WERI-Rb-1 (cell line): ENCODE results near the gene PON2.

Experiments
- DNase-seq: peaks from one replicate; pipeline ENCODE4 v3.0.0-alpha.2; 2020
- H3K27ac ChIP-seq: fragments of 250-450 bp; sonication (Bioruptor Pico); 2 replicates; pipeline ENCODE4 v1.5.1; 2020; ENCODE audit warnings: mild to moderate bottlenecking, moderate library complexity
- H3K27me3 ChIP-seq: fragments of 250-450 bp; sonication (Bioruptor Pico); 2 replicates; pipeline ENCODE4 v1.5.1; 2021; ENCODE audit warnings: mild to moderate bottlenecking, low read depth, moderate library complexity; ENCODE audit not compliant: insufficient read depth, severe bottlenecking
- H3K36me3 ChIP-seq: fragments of 250-450 bp; sonication (Bioruptor Pico); 2 replicates; pipeline ENCODE4 v1.5.1; 2020; ENCODE audit warnings: mild to moderate bottlenecking, moderate library complexity
- H3K4me3 ChIP-seq: 2 replicates; pipeline ENCODE4 v1.5.1; 2011; ENCODE audit warnings: low read depth, mild to moderate bottlenecking, control low read depth, low read length
- H3K9me3 ChIP-seq: fragments of 250-450 bp; sonication (Bioruptor Pico); 2 replicates; pipeline ENCODE4 v1.5.1; 2021; ENCODE audit warnings: mild to moderate bottlenecking, moderate library complexity; ENCODE audit not compliant: severe bottlenecking
- TF ChIP-seq, protein P1 (sequence below): IDR thresholded peaks from 2 replicates; pipeline ENCODE4 v1.5.1; 2011; ENCODE audit warnings: low read depth, mild to moderate bottlenecking, control low read depth, inconsistent platforms, low read length

Gene PON2

DNA sequence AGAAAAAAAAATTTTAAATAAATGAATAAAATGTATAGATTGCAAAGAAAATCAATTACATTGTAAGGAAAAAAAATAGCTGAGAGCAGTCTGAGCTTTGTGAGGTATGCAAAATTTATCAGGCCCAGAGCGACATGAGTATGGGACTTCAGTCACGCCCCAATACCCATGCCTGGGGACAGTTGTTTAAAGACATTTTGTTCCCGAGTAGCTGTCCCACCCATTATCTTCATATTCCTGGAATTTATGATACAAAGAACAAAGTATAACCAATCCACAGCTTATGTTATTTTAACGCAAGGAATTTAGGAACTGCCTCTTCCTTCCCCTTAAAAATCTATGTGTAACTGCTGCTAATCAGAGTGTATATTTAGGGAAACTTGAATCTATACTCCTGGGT, 1.6 kb upstream of the PON2 start:
- no peaks in the 10 kb centered on the region for H3K27me3 ChIP-seq
- H3K4me3 ChIP-seq = no peak overlapping the region
- no peak for DNase-seq
- no peaks in the 10 kb centered on the region for H3K36me3 ChIP-seq
- no peaks in the 10 kb centered on the region for H3K9me3 ChIP-seq
- H3K27ac ChIP-seq = no peak overlapping the region
- TF ChIP-seq, protein P1, sequence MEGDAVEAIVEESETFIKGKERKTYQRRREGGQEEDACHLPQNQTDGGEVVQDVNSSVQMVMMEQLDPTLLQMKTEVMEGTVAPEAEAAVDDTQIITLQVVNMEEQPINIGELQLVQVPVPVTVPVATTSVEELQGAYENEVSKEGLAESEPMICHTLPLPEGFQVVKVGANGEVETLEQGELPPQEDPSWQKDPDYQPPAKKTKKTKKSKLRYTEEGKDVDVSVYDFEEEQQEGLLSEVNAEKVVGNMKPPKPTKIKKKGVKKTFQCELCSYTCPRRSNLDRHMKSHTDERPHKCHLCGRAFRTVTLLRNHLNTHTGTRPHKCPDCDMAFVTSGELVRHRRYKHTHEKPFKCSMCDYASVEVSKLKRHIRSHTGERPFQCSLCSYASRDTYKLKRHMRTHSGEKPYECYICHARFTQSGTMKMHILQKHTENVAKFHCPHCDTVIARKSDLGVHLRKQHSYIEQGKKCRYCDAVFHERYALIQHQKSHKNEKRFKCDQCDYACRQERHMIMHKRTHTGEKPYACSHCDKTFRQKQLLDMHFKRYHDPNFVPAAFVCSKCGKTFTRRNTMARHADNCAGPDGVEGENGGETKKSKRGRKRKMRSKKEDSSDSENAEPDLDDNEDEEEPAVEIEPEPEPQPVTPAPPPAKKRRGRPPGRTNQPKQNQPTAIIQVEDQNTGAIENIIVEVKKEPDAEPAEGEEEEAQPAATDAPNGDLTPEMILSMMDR = no peak

DNA sequence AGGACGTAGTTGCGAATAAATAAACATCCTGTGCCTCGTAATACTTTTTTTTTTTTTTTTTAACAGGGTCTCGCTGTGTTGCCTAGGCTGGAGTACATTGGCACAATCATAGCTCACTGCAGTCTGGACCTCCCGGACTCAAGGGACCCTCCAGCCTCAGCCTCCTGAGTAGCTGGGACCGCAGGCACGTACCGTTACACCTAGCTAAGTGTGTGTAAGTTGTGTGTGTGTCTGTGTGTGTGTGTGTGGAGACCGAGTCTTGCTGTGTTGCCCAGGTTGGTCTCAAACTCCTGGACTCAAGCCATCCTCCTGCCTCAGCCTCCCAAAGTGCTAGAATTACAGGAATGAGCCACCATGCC, 573 bp upstream of the PON2 start:
- no peak for DNase-seq
- H3K9me3 ChIP-seq = no peaks in the 10 kb centered on the region
- TF ChIP-seq, protein P1 = no peak
- H3K36me3 ChIP-seq = no peaks in the 10 kb centered on the region
- no peaks in the 10 kb centered on the region for H3K27me3 ChIP-seq
- H3K4me3 ChIP-seq = peak overlapping the region; percentile 64
- no peak overlapping the region; the same call in 1 of the 2 replicates for H3K27ac ChIP-seq

DNA sequence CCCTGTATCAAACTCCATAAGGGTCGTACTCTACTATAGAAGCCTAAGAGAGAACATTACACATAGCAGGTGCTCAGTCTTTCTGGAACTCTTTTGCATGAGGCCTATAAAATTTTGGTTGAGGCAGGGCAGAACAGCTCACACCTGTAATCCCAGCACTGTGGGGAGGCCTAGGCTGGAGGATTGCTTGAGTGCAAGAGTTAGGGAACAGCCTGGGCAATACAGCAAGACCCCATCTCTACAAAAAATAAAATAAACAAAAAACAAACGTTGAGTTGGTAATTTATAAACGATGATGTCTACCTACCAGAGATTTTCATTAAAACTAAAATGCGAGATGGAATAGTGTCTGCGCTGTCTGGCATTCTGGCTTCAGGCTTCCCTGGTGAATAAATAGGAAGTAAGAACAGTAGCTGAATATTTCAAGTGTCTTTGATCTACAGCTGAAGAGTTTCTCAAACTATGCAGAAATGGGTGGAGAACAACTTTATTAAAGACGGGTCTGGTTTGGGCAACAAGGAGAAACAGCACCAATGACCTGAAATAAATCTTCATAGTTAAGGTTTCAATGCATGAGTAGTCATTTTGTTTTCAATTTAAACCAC, 774 bp downstream of the PON2 start:
- Histone ChIP-seq H3K36me3 (no peaks in the 10 kb centered on the region), H3K27me3 (no peaks in the 10 kb centered on the region), H3K27ac (no peak overlapping the region; the same call in 1 of the 2 replicates), H3K9me3 (no peaks in the 10 kb centered on the region), H3K4me3 (peak overlapping the region; percentile 64)
- TF ChIP-seq, protein P1 = no peak
- DNase-seq = no peak

DNA sequence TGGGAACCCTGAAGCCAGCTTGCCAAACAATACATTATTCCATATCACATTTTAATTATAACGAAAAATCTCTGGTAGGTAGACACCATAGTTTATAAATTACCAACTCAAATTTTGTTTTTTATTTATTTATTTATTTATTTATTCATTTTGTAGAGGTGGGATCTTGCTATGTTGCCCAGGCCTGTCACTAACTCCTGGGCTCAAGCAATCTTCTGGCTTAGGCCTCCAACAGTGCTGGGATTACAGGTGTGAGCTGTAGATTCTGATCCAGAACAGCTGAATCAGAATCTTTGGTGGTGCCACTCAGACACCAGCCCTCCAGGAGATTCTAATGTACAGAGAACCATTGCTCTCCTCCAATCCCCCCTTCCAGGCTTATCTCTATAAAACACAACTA, 1.7 kb downstream of the PON2 start:
- no peak for DNase-seq
- Histone ChIP-seq H3K27ac (no peak overlapping the region), H3K27me3 (no peaks in the 10 kb centered on the region), H3K9me3 (no peaks in the 10 kb centered on the region), H3K4me3 (no peak overlapping the region), H3K36me3 (no peaks in the 10 kb centered on the region)
- TF ChIP-seq, protein P1 = no peak

DNA sequence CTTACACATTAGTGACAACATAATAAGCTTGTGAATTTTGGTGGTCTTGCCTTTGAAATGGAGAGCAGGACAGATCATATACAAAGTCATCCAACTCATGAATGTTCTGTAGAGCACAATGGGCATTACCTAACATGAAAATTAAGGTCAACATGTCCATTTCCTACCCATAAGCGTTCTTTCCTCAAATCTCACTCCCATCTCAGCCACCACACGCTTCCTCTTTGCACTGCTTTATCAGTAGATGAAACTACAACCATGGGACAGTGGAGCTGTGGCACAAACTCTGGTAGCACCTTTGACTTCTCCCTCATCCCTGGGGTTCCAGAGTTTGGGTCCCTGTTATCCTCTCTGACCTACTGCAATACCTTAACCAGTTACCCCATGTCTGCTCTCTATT, 2.2 kb downstream of the PON2 start:
- TF ChIP-seq, protein P1 = no peak
- H3K27ac ChIP-seq = no peak overlapping the region
- H3K9me3 ChIP-seq = no peaks in the 10 kb centered on the region
- no peaks in the 10 kb centered on the region for H3K36me3 ChIP-seq
- H3K27me3 ChIP-seq = no peaks in the 10 kb centered on the region
- no peak overlapping the region for H3K4me3 ChIP-seq
- no peak for DNase-seq

DNA sequence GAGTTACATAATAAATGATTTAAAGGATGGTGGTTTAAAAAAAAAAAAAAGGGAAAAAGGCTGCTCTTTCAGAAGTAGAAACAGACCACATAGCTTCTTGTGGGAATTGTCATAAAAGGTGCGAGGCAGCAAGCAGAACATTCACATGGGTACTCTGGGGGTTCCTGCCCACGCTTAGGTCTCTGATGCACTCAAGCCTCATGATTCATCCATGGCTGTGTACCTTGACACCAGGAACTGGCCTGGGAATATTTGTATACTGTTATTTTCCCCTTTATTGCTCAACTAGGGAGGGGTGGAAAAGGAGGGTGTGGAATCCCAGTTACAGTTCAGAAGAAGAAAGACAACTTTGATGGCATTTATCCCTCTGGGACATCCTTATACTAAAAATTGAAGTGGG, 4.0 kb downstream of the PON2 start:
- no peaks in the 10 kb centered on the region for H3K27me3 ChIP-seq
- H3K9me3 ChIP-seq = no peaks in the 10 kb centered on the region
- H3K4me3 ChIP-seq = no peak overlapping the region
- H3K27ac ChIP-seq = no peak overlapping the region
- no peaks in the 10 kb centered on the region for H3K36me3 ChIP-seq
- TF ChIP-seq, protein P1 = no peak
- no peak for DNase-seq
